Endothelial cell of umbilical vein (primary cell): ENCODE results near the gene DNAAF2. TPM values are rescaled to one million over a fixed set of nuclear protein-coding genes. Genes with fewer than 3 reads are reported as not detected.
"Not testable (repeated sequence)": the region's sequence is repeated elsewhere in the genome, so short reads cannot be mapped to it uniquely, and the experiment has no call there.

Experiments
- BruUV-seq: library from RNA; stranded (reverse); fragments of 400-500 nt; replicated peaks from 2 replicates; lab custom pipeline; 2021; lab: Mats Ljungman, UMichigan
- CTCF ChIA-PET: fragments of 300-600, 350-600 bp; sonication (Branson Sonifier 250); formaldehyde crosslinking; loops from one replicate; lab custom pipeline; 2021; ENCODE audit warnings: antibody characterized with exemption, inconsistent platforms; lab: Charles Lee
- POLR2A ChIA-PET: fragments of 300-600, 350-600 bp; sonication (Branson Sonifier 250); formaldehyde crosslinking; loops from one replicate; lab custom pipeline; 2021; ENCODE audit warnings: antibody characterized with exemption, inconsistent platforms; lab: Charles Lee
- DNase-seq: peaks from one replicate; pipeline ENCODE4 v3.0.0-alpha.2; 2011; ENCODE audit warnings: low read depth, low spot score
- FAIRE-seq: peaks from 2 replicates; lab custom pipeline; 2011; peaks lifted over from hg19 to GRCh38; lab: Jason Lieb, UNC
- H2AFZ ChIP-seq: 2 replicates; pipeline ENCODE4 v1.6.0; 2012; ENCODE audit warnings: low read depth, low read length, control low read depth, inconsistent platforms
- H3K27ac ChIP-seq: 2 replicates; pipeline ENCODE4 v1.5.1; 2011; ENCODE audit warnings: low read depth, mild to moderate bottlenecking, control low read depth, low read length, moderate library complexity; ENCODE audit not compliant: insufficient read depth
- H3K27me3 ChIP-seq, 2 experiments: 2 replicates each; pipeline versions ENCODE4 v1.6.0 to v1.6.1; 2011; ENCODE audit warnings: low read length in 2 of 2, mixed read lengths in 1 of 2; ENCODE audit not compliant: control insufficient read depth in 2 of 2, insufficient read depth in 2 of 2
- H3K36me3 ChIP-seq, 2 experiments: 2 replicates in 1 of 2; 3 replicates in 1 of 2; pipeline ENCODE4 v1.5.1; 2011; ENCODE audit warnings: low read length in 2 of 2, mild to moderate bottlenecking in 1 of 2, moderate library complexity in 1 of 2; ENCODE audit not compliant: control insufficient read depth in 2 of 2, insufficient read depth in 2 of 2; ENCODE audit errors: extremely low read depth in 1 of 2
- H3K4me1 ChIP-seq: 3 replicates; pipeline ENCODE4 v1.5.1; 2011; ENCODE audit warnings: mild to moderate bottlenecking, low read length; ENCODE audit not compliant: control insufficient read depth, insufficient read depth; ENCODE audit errors: extremely low read depth
- H3K4me2 ChIP-seq: 2 replicates; pipeline ENCODE4 v1.6.1; 2011; ENCODE audit warnings: low read length, control low read depth, mixed read lengths; ENCODE audit not compliant: insufficient read depth
- H3K4me3 ChIP-seq, 3 experiments: fragments of 200-600 bp in 1 of 3; sonication (generic), shearing (Covaris generic) in 1 of 3; replicated peaks in 1 of 3; 2 replicates each; pipeline ENCODE4 v1.5.1; 2011 to 2016; ENCODE audit warnings: control low read depth in 3 of 3, low read length in 3 of 3, mild to moderate bottlenecking in 2 of 3, inconsistent platforms in 1 of 3, low read depth in 1 of 3, moderate library complexity in 1 of 3; ENCODE audit not compliant: insufficient read depth in 1 of 3
- H3K79me2 ChIP-seq: 2 replicates; pipeline ENCODE4 v1.6.0; 2012; ENCODE audit warnings: low read length, inconsistent platforms; ENCODE audit not compliant: control insufficient read depth, insufficient read depth
- H3K9ac ChIP-seq: replicated peaks from 2 replicates; pipeline ENCODE3; 2011; ENCODE audit warnings: low read length, control low read depth; ENCODE audit not compliant: insufficient read depth; ENCODE audit errors: extremely low read depth
- H3K9me1 ChIP-seq: replicated peaks from 3 replicates; pipeline ENCODE4 v1.6.0; 2011; ENCODE audit warnings: mild to moderate bottlenecking, low read length; ENCODE audit not compliant: control insufficient read depth, insufficient read depth; ENCODE audit errors: extremely low read depth
- H3K9me3 ChIP-seq: replicated peaks from 2 replicates; pipeline ENCODE4 v1.5.1; 2012; ENCODE audit warnings: low read length, inconsistent platforms; ENCODE audit not compliant: control insufficient read depth, insufficient read depth
- H4K20me1 ChIP-seq: replicated peaks from 2 replicates; pipeline ENCODE3; 2011; ENCODE audit warnings: mild to moderate bottlenecking, low read length; ENCODE audit not compliant: control insufficient read depth, insufficient read depth; ENCODE audit errors: extremely low read depth
- CTCF ChIP-seq, 2 donors: IDR thresholded peaks; 1 replicate in 1 of 2; 2 replicates in 1 of 2; pipeline ENCODE4 v1.5.1; 2011; ENCODE audit warnings: low read length in 2 of 2, mild to moderate bottlenecking in 2 of 2, moderate library complexity in 2 of 2, control low read depth in 1 of 2, inconsistent platforms in 1 of 2, low read depth in 1 of 2; ENCODE audit not compliant: insufficient read depth in 1 of 2; ENCODE audit errors: extremely low read depth in 1 of 2
- EZH2 ChIP-seq: IDR thresholded peaks from 2 replicates; pipeline ENCODE4 v1.6.1; 2012; ENCODE audit warnings: borderline replicate concordance, low read depth, mild to moderate bottlenecking, moderate library complexity, low read length, inconsistent platforms; ENCODE audit not compliant: severe bottlenecking
- FOS ChIP-seq: IDR thresholded peaks from 2 replicates; pipeline ENCODE4 v1.6.1; 2011; ENCODE audit warnings: mild to moderate bottlenecking, low read length, moderate library complexity, borderline replicate concordance; ENCODE audit not compliant: insufficient read depth
- JUN ChIP-seq: IDR thresholded peaks from 2 replicates; pipeline ENCODE4 v1.6.1; 2011; ENCODE audit warnings: borderline replicate concordance, low read depth; ENCODE audit not compliant: insufficient read length, insufficient read depth
- MYC ChIP-seq: IDR thresholded peaks from one replicate; pipeline ENCODE4 v1.6.1; 2011; ENCODE audit warnings: mild to moderate bottlenecking, low read depth, low read length
- POLR2AphosphoS5 ChIP-seq: IDR thresholded peaks from 2 replicates; pipeline ENCODE4 v1.6.1; 2012; ENCODE audit warnings: low read depth, mild to moderate bottlenecking, control low read depth, low read length, moderate library complexity; ENCODE audit not compliant: insufficient read depth
- dilution Hi-C: fragments of 300-500 bp; cut with MboI; formaldehyde crosslinking; loops from one replicate; pipeline ENCODE4 v1.15.0; 2019; ENCODE audit warnings: low sequenced_read_pairs; ENCODE audit not compliant: extremely low pct_ligation_motif_present
- intact Hi-C: fragments of 100-400 bp; cut with micrococcal nuclease; formaldehyde crosslinking; loops from one replicate; pipeline ENCODE4 v1.10.0; 2022
- polyA plus RNA-seq, 4 experiments: library from polyadenylated mRNA; depleted of rRNA in 3 of 4; stranded (reverse) in 3 of 4; unstranded in 1 of 4; fragments of >200 nt; gene quantifications; 2 replicates each; pipeline versions ENCODE4 v1.2.1 to v1.2.3, GENCODE V29; 2011 to 2012; ENCODE audit warnings: missing spikeins in 1 of 4
- total RNA-seq: library from RNA; stranded (reverse); gene quantifications from 2 replicates; pipeline ENCODE4 v1.2.3, GENCODE V29; 2021
- TF ChIP-seq, protein P1 (sequence below): IDR thresholded peaks from 2 replicates; pipeline ENCODE4 v1.6.1; 2011; ENCODE audit not compliant: insufficient read depth, insufficient read length

The DNAAF2 gene
- total and polyA plus RNA-seq, 2 donors (not counting 3 experiments of a cell fraction or from before 2014, with no cell fraction given), result 3.0 to 5.7 TPM

DNA sequence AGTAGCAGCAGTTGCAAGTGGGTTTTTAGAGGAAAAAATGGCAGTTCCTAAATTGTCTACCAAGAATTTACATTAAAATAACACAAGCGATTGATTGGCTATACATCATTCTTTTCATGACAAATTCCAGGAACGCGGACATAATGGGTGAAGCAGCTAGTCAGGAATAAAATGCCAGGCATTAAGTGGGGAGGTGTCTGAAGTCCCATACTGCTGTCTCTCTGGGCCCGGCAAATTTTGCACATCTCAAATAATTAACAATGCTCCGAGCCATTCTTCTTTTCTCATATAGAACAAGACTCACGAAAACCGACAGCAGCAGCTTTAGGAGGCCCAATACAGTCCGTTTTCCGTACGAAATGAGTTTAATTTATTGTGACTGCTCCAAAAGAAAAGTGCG is 15.3 kb downstream of the DNAAF2 start:
- BruUV-seq, result TSS peak; percentile 44
- POLR2A ChIA-PET, result interaction anchor here (0.7 to 2.5 kb wide), 8 partner anchors 10 to 150 kb away, joined by 3 to 15 read pairs (median 8); partner anchors contain the start of genes LRR1 and RPS29

DNA sequence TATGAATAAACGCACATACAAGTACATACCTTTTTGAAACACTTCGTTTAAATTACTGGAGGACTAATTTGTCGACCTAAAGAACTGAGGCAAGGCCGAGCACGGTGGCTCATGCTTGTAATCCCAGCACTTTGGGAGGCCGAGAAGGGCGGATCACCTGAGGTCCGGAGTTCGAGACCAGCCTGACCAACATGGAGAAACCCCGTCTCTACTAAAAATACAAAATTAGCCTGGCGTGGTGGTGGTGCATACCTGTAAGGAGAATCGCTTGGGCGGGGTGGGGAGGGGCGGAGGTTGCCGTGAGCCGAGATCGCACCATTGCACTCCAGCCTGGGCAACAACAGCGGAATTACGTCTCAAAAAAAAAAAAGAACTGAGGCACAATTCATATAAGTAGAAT is 15.8 kb downstream of the DNAAF2 start:
- H3K79me2 ChIP-seq, result peaks cover 70% of the 10 kb centered on the region
- not testable (repeated sequence) for BruUV-seq
- CTCF ChIA-PET, result interaction anchor here (2.5 to 6.4 kb wide), 2 partner anchors 14 to 158 kb away, joined by 11 to 80 read pairs; partner anchors contain the start of gene DNAAF2

More for the DNA sequence above, 15.3 kb downstream of the DNAAF2 start:
- Histone ChIP-seq H3K9me3 (no peaks in the 10 kb centered on the region), H3K9me1 (no peaks in the 10 kb centered on the region), H4K20me1 (no peaks in the 10 kb centered on the region), H3K79me2 (peaks cover 72% of the 10 kb centered on the region), H3K4me3 (peak overlapping the region; percentile 59 to 95 (median 83)), H3K36me3 (peaks cover 0 to 3% of the 10 kb centered on the region in 2 experiments), H3K27ac (peak overlapping the region; percentile 85), H3K27me3 (no peaks in the 10 kb centered on the region), H2AFZ (no peak overlapping the region), H3K9ac (peak overlapping the region; percentile 86), H3K4me1 (peaks cover 35% of the 10 kb centered on the region), H3K4me2 (peak overlapping the region; percentile 88)
- FAIRE-seq (peak; percentile 52), DNase-seq (no peak)
- CTCF ChIA-PET, result interaction anchor here (0.6 to 6.4 kb wide), 12 partner anchors 11 to 1650 kb away, joined by 3 to 80 read pairs (median 5); partner anchors contain the start of genes DNAAF2, KLHDC2, LRR1 and NEMF
- intact Hi-C loops, result loop anchor here (1.0 to 10.0 kb wide), 4 partner anchors 15 to 615 kb away; partner anchors contain the start of genes RPS29 and SOS2
- TF ChIP-seq EZH2, result no peak
- TF ChIP-seq, protein P1, sequence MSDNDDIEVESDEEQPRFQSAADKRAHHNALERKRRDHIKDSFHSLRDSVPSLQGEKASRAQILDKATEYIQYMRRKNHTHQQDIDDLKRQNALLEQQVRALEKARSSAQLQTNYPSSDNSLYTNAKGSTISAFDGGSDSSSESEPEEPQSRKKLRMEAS, result no peak
- TF ChIP-seq JUN, result no peak
- no peak for TF ChIP-seq POLR2AphosphoS5
- no peak for TF ChIP-seq FOS
- no peak for TF ChIP-seq MYC
- no peak for TF ChIP-seq CTCF (IDR thresholded peaks at IDR 0.05; ENCODE audit: extremely low read depth in 1 of 2, insufficient read depth in 1 of 2, low read depth in 1 of 2, low read length in 2 of 2)
- dilution Hi-C loops, result no loop called here

More for the DNA sequence above, 15.8 kb downstream of the DNAAF2 start:
- H3K9me1 ChIP-seq, dilution Hi-C loops, H2AFZ ChIP-seq, intact Hi-C loops, DNase-seq, FAIRE-seq, H3K9me3 ChIP-seq, H3K27me3 ChIP-seq, H4K20me1 ChIP-seq, H3K36me3 ChIP-seq: not testable (repeated sequence)
- Histone ChIP-seq H3K4me3 (peak overlapping the region; percentile 59 to 95 (median 83)), H3K9ac (peak overlapping the region; percentile 86), H3K4me1 (peaks cover 31% of the 10 kb centered on the region), H3K27ac (peak overlapping the region; percentile 85), H3K4me2 (peak overlapping the region; percentile 88)
- POLR2A ChIA-PET, result interaction anchor here (1.2 to 2.3 kb wide), 3 partner anchors 13 to 69 kb away, joined by 3 to 12 read pairs (median 4); no protein-coding TSS in a partner anchor
